Aorta (tissue), 5 donors: ENCODE results near the gene ANKRD55. TPM values are rescaled to one million over a fixed set of nuclear protein-coding genes. Genes with fewer than 3 reads are reported as not detected.
"Not testable (repeated sequence)": the region's sequence is repeated elsewhere in the genome, so short reads cannot be mapped to it uniquely, and the experiment has no call there.

Source experiments
- ATAC-seq: fragments of 200-7000 bp; cut with Tn5 transposase; one replicate; pipeline ENCODE4 v1.9.1; 2022; ENCODE audit warnings: moderate library complexity; ENCODE audit not compliant: low FRiP score
- DNase-seq, 2 donors: peaks; one replicate each; pipeline ENCODE4 v3.0.0-alpha.2; 2020
- H3K27ac ChIP-seq, 2 donors: one replicate each; pipeline ENCODE4 v1.5.1; 2013; ENCODE audit warnings: low read length in 2 of 2, mild to moderate bottlenecking in 2 of 2, moderate library complexity in 2 of 2, control low read depth in 1 of 2, inconsistent platforms in 1 of 2, low read depth in 1 of 2
- H3K27me3 ChIP-seq, 2 donors: one replicate each; pipeline ENCODE4 v1.6.1; 2013; ENCODE audit warnings: control low read depth in 1 of 2, low read length in 1 of 2, mild to moderate bottlenecking in 1 of 2, moderate library complexity in 1 of 2; ENCODE audit not compliant: insufficient read depth in 2 of 2, control insufficient read depth in 1 of 2
- H3K36me3 ChIP-seq, 2 donors: one replicate each; pipeline ENCODE4 v1.6.1; 2013; ENCODE audit warnings: control low read depth in 1 of 2, low read length in 1 of 2, mild to moderate bottlenecking in 1 of 2; ENCODE audit not compliant: insufficient read depth in 2 of 2, control insufficient read depth in 1 of 2
- H3K4me1 ChIP-seq, 2 donors: one replicate each; pipeline ENCODE4 v1.6.1; 2013; ENCODE audit warnings: low read length in 2 of 2, control low read depth in 1 of 2, mild to moderate bottlenecking in 1 of 2, moderate library complexity in 1 of 2; ENCODE audit not compliant: insufficient read depth in 2 of 2, control insufficient read depth in 1 of 2
- H3K4me3 ChIP-seq, 2 donors: one replicate each; pipeline ENCODE4 v1.5.1; 2013; ENCODE audit warnings: low read length in 2 of 2, control low read depth in 1 of 2, mild to moderate bottlenecking in 1 of 2
- H3K9me3 ChIP-seq: one replicate; pipeline ENCODE4 v1.6.1; 2013; ENCODE audit warnings: mild to moderate bottlenecking, low read length; ENCODE audit not compliant: control insufficient read depth
- WGBS, 2 donors: extraction: QIAGEN DNeasy Blood & Tissue Kit; methylation state at CpG; one replicate each; pipeline ENCODE4 v1.1.7; 2013; 5-methylcytosine and 5-hydroxymethylcytosine counted together
- intact Hi-C, 2 donors: fragments of 100-400 bp; cut with DNase I; formaldehyde crosslinking; loops; one replicate each; pipeline versions ENCODE4 v1.14.2 to v1.15.0; 2022
- polyA plus RNA-seq, 2 donors: library from polyadenylated mRNA; stranded (reverse); fragments of 200-250 nt; gene quantifications; one replicate each; pipeline ENCODE4 v1.2.3, GENCODE V29; 2013
- total RNA-seq, 2 donors: library from RNA; stranded (reverse); fragmentation: NEBNext Ultra II Directional; extraction: Animal tissue kit (Norgen Biotek cat#: 25700); gene quantifications; one replicate each; pipeline ENCODE4 v1.2.1, GENCODE V29; 2021
- donor health status: healthy with polysubstance abuse.
- donor health status: Bipolar disorder and iron deficiency.
- donor health status: DM: no; HTN: no; CAD: no.
- donor health status: DM: no; HTN: no; CAD: no.
- donor health status: DM: yes; HTN: yes; CAD: no.

The ANKRD55 gene
- total and polyA plus RNA-seq, 4 donors, result 0.32 to 0.48 TPM; not detected in 2

GRCh38 chr5:56164376-56164775 is 68.8 kb downstream of the ANKRD55 start:
- H3K27ac ChIP-seq, result no peak overlapping the region
- H3K9me3 ChIP-seq, result no peaks in the 10 kb centered on the region
- DNase-seq (no peak), ATAC-seq (peak; percentile 27)
- no peak overlapping the region for H3K4me3 ChIP-seq
- 3 to 8% methylated on average over 3 of the region's 3 CpGs for WGBS, 2 donors
- intact Hi-C loops, result loop anchor here in 1 of 2 donors (10.0 kb wide), 1 partner anchor 170 kb away; the partner anchor contains the start of gene IL6ST
- H3K36me3 ChIP-seq, result no peaks in the 10 kb centered on the region
- H3K4me1 ChIP-seq, result no peaks in the 10 kb centered on the region
- H3K27me3 ChIP-seq, result no peaks in the 10 kb centered on the region

DNA sequence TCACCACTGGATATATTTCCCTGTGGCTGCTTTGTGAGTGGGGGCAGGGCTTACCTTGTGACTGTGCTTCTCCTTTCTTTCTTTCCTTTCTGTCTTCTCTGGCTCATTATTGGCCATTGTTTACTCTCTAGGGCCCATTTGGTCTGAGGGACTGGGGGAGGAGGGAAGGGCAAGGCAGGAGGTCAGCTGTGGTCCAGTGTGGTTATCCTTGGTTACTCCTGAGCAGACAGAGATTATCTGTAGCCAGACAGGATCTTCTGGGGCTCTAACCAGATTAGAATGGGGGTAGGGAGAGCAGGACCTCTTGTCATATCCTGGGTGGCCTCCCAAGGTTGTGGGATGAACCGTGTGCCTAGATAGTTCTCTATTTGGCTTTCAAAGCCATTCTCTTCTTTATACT is 71.2 kb downstream of the ANKRD55 start:
- intact Hi-C loops, result loop anchor here in 1 of 2 donors (10.0 kb wide), 1 partner anchor 167 kb away; the partner anchor contains the start of gene IL6ST
- DNase-seq, result no peak
- no peak overlapping the region for H3K27ac ChIP-seq

GRCh38 chr5:56161439-56161823 is 71.7 kb downstream of the ANKRD55 start:
- Histone ChIP-seq H3K4me3 (no peak overlapping the region), H3K27ac (no peak overlapping the region), H3K9me3 (no peaks in the 10 kb centered on the region), H3K36me3 (no peaks in the 10 kb centered on the region), H3K4me1 (no peaks in the 10 kb centered on the region), H3K27me3 (no peaks in the 10 kb centered on the region)
- DNase-seq (no peak), ATAC-seq (no peak)
- WGBS, 2 donors, result 90 to 91% methylated on average over 3 of the region's 3 CpGs
- intact Hi-C loops, result loop anchor here in 1 of 2 donors (10.0 kb wide), 1 partner anchor 167 kb away; the partner anchor contains the start of gene IL6ST

More for the DNA sequence above, 71.2 kb downstream of the ANKRD55 start:
- Histone ChIP-seq H3K9me3 (no peaks in the 10 kb centered on the region), H3K4me3 (no peak overlapping the region), H3K27me3 (no peaks in the 10 kb centered on the region), H3K4me1 (no peaks in the 10 kb centered on the region), H3K36me3 (no peaks in the 10 kb centered on the region)
- ATAC-seq, result no peak
- 86 to 100% methylated on average over 1 of the region's 1 CpG for WGBS, 2 donors

GRCh38 chr5:56160723-56161438 is 72.2 kb downstream of the ANKRD55 start:
- H3K4me1 ChIP-seq, result no peaks in the 10 kb centered on the region
- 93 to 94% methylated on average over 4 of the region's 4 CpGs for WGBS, 2 donors
- DNase-seq (no peak), ATAC-seq (no peak)
- no peak overlapping the region for H3K4me3 ChIP-seq
- H3K27me3 ChIP-seq, result no peaks in the 10 kb centered on the region
- no peaks in the 10 kb centered on the region for H3K9me3 ChIP-seq
- H3K27ac ChIP-seq, result no peak overlapping the region
- H3K36me3 ChIP-seq, result no peaks in the 10 kb centered on the region
- intact Hi-C loops, result loop anchor here in 1 of 2 donors (10.0 kb wide), 1 partner anchor 166 kb away; the partner anchor contains the start of gene IL6ST

GRCh38 chr5:56159521-56159947 is 73.6 kb downstream of the ANKRD55 start:
- DNase-seq (no peak), ATAC-seq (no peak)
- H3K36me3 ChIP-seq, result no peaks in the 10 kb centered on the region
- no peaks in the 10 kb centered on the region for H3K27me3 ChIP-seq
- no peaks in the 10 kb centered on the region for H3K4me1 ChIP-seq
- H3K27ac ChIP-seq, result no peak overlapping the region
- WGBS, 2 donors, result 83 to 86% methylated on average over 7 of the region's 7 CpGs
- H3K4me3 ChIP-seq, result no peak overlapping the region
- intact Hi-C loops, result no loop called here
- no peaks in the 10 kb centered on the region for H3K9me3 ChIP-seq

GRCh38 chr5:56158331-56158960 is 74.7 kb downstream of the ANKRD55 start:
- no peaks in the 10 kb centered on the region for H3K4me1 ChIP-seq
- no peaks in the 10 kb centered on the region for H3K36me3 ChIP-seq
- DNase-seq (no peak), ATAC-seq (no peak)
- 95 to 96% methylated on average over 4 of the region's 4 CpGs for WGBS, 2 donors
- H3K27ac ChIP-seq, result no peak overlapping the region
- H3K9me3 ChIP-seq, result no peaks in the 10 kb centered on the region
- intact Hi-C loops, result no loop called here
- H3K27me3 ChIP-seq, result no peaks in the 10 kb centered on the region
- H3K4me3 ChIP-seq, result no peak overlapping the region

GRCh38 chr5:56157191-56157621 is 75.9 kb downstream of the ANKRD55 start:
- ATAC-seq, DNase-seq, H3K27me3 ChIP-seq, H3K4me1 ChIP-seq, H3K9me3 ChIP-seq, H3K36me3 ChIP-seq, intact Hi-C loops, H3K4me3 ChIP-seq, H3K27ac ChIP-seq: not testable (repeated sequence)
- 98% methylated on average over 5 of the region's 5 CpGs for WGBS, 2 donors

- H3K4me1 ChIP-seq, H3K27me3 ChIP-seq, H3K4me3 ChIP-seq, intact Hi-C loops, DNase-seq, H3K9me3 ChIP-seq, H3K36me3 ChIP-seq, H3K27ac ChIP-seq: not testable (repeated sequence)
- ATAC-seq, result peak; percentile 41
- 92 to 93% methylated on average over 6 of the region's 6 CpGs for WGBS, 2 donors
These were observed 76.4 kb downstream of the ANKRD55 start for GRCh38 chr5:56156585-56157190.
